GM19193 (cell line): Measurements from ENCODE around the gene LCN1.

Experiments used
- POLR2A ChIP-seq: IDR thresholded peaks from 4 replicates; pipeline ENCODE4 v1.6.1; 2011; ENCODE audit not compliant: insufficient read depth, insufficient read length; ENCODE audit errors: extremely low read depth

The LCN1 gene

DNA sequence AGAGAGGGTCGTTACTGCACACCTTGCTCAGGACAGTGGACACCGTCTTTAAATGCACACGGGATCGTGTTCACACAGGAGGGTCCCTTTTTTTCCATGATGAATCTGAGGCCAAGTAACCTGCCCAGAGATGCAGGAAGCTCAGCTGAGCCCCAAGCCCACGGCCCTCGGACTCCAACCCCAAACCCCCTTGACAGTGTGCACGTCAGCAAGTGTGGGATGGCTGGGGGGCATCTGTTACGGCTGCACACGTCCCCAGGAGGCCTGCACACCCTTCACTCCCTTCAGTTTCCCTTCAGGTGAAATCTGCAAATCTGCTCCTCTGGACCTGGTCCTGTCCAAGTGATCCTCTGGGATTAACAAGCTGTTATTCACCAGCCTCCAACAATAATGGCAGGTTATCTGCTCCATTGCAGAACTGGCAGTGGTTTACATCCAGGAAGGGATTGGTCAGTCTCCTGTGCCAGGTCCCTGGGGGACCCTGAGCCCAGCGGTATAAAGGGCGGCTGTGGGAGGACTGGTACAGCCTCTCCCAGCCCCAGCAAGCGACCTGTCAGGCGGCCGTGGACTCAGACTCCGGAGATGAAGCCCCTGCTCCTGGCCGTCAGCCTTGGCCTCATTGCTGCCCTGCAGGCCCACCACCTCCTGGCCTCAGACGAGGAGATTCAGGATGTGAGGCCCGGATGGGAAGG is at the start of gene LCN1:
LCN1 (plus strand) TSS at position 525 of the 692 bp plus-strand sequence; CDS start at position 583, 58 bp downstream.
- no peak for TF ChIP-seq POLR2A

DNA sequence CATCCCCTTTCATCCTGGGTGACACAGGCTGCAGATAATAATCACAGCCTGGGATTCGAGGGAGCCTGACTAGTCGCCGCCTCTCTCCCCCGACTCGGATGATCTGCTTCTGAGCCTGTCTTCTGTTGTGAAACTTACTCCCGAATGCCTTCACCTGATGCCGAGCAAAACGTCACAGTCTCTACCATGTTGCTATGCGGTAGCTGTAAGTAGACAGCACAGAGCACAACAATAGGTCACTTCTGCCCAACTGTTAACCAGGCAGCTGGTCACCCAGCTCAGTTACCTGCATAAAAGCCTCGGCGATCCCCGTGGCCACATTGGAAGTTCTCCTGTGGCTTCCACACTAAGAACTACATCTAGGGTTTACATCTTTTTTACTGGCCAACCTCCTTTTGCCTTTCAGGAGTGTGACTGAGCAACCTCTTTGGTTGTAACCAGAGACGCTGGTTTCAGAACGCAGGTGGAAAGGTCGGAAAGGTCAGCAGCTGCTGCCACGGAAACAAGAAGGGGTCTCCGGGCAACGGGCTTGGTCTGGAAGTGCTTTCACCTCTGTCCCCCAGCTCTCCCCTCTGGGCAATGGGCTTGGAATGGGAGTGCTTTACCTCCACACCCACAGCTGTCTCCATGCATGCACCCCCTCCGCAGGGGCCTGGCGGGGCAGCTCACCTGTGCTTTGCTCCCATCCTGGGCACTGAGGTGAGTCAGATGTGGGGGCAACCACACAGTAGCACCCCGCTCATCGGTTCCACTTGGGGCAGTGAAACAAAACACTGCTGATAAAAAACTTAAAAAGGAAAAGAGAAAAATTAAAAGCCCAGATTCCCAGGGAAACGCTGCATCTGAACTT is 49.2 kb upstream of the LCN1 start:
- no peak for TF ChIP-seq POLR2A

DNA sequence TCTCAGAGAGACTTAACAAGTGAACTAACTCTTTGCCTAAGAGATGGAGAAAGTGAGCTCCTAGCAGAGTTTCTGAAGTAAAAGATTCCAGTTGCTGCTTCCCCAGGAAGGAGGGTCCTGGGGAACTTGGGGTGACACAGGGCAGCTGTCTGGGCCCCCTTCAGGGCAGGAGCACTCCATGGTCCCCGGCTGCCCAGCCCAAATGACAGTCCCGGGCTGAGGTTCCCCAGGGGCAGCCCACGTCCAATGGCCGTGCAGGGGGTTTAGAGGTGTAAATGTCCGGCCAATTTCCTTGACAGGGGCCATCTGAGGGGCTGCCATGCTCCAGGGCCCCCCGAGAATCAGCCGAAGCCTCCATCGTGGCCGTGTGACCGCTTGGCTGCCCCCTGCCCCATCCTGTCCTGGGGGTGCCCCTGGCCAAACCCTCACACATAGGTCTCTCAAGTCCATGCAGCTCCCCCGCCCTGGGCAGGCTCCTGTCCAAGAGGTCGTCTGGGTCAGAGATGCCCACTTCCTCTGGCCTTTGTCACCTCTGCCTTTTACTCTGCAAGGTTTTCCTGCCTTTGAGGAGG is 47.2 kb upstream of the LCN1 start:
- TF ChIP-seq POLR2A = no peak

- TF ChIP-seq POLR2A = no peak
Observed at GRCh38 chr9:135474915-135475314, 46.3 kb upstream of the LCN1 start.

DNA sequence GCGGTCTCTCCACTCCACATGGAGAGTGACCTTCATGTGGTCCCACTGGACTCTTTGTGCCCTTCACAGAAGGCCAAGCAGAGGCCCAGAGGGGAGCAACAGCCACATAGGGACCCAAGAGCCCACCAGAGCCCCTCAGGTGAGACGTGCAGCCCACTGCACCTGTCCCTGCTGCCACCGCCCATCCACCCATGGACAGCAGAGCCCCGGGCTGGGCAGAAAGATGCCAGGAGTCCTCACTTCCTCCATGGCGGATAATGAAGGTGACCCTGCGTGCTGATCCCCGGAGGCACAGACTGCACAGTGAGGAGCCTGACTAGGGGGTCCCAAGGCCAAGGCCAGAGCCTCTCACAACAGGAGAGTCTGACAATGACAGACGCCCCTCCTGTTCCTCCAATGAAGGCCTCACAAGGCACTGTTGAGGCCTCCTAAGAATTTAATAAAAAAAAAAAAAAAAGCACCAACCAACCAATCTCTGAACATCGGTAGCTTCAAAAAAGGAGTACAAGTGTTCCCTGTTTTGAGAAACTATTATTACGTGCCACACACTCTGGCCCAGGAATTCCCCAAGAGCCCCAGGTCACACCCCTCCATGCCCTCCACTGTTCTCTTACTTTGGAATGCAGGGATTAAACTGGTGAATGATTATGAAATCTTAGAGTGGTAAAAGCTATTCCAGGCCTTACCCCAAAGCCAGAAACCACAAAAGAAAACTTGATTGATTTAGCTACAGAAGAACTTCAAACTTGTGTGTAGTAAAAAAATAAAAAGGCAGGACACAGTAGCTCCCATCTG is 44.5 kb upstream of the LCN1 start:
- TF ChIP-seq POLR2A = no peak

DNA sequence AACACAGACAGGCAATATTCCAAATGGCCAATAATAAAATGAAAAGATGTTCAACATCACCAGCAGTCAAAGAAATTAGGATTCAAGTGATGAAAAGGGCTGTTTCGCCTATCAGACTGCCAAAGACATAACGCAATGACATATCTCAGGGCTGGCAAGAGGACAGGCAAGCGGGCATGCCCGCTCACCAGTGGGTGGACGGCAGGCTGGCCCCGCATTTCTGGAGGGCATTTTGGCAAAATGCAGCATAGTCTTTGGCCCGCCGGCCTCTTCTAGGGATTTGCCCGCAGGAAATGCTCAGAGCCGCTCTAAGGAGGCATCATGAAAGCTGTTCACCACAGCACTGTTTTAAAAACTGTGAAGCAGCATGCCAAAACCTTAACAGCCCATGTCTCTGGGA is 43.0 kb upstream of the LCN1 start:
- TF ChIP-seq POLR2A = no peak

- TF ChIP-seq POLR2A = no peak
Observed at GRCh38 chr9:135478829-135479468, 42.3 kb upstream of the LCN1 start.

- TF ChIP-seq POLR2A = no peak
Observed at GRCh38 chr9:135479469-135480052, 41.7 kb upstream of the LCN1 start, which contains the start of gene PPP1R26. Gene PPP1R26 (plus strand): TSS chr9:135479782. CDS start chr9:135484511, 4,729 bp downstream.

DNA sequence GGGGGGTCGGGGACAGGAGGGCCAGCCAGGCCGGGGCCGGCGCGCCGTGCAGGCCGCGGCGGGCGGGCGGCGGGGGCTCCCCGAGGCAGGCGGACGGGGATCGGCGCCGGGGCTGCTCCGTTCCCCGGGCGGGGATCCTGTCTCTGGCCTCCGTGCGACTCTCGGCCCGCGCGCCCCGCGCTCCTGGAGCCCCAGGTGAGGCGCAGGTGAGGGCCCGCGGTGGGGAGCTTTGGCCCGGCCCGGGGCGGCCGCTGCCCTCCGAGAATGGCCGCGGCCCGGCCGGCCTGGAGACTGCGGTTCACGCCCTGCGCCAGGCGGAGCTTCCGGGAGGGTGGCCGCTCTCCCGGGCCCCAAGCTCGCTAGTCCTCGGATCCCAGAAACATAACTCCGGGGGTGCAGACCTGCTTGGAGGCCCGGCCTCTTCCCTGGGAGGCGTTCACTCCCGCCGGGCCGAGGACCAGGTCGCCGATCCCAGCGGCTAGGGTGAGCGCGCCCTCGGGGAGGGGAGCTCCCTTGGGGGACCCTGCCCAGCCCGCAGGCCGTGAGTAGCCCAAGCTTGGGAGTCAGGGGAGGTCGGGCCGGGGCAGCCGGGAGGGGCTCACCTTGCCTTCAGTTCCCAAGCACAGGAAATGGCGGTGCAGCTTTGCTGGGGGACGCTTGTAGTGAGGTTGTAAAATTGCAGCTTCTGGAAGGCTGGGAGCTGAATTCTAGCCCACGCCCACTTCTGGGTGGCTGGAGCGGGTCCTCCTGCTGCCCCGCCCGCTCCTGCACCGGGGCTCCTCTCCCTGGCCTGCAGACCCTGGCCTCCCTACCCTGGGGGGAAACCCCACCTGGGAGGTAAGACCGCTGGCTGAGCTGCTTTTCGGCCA is 40.9 kb upstream of the LCN1 start:
- no peak for TF ChIP-seq POLR2A

DNA sequence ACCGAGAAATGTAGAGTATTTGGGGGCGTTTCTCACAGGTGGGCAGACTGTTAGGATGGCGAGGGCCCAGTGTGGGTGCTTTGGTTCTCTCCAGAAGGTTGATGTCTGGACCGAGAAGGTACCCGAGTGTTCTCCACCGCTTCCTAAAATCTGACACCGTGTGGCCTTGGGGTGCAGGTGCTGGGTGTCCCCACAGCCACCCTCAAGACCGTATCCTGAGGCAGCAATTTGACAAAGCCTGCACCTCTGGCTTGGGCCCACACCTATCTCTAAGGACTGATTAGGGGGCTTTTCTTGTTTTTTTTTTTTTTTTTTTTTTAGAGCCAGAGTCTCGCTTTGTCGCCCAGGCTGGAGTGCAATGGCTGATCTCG is 40.3 kb upstream of the LCN1 start:
- TF ChIP-seq POLR2A = no peak

- TF ChIP-seq POLR2A = no peak
Observed at GRCh38 chr9:135482015-135482754, 39.1 kb upstream of the LCN1 start.

GRCh38 chr9:135484460-135485277 is 36.6 kb upstream of the LCN1 start:
- no peak for TF ChIP-seq POLR2A
